Erythroblast (primary cell): Measurements from ENCODE around the gene PI3.

Experiments used
- GATA1 ChIP-seq: IDR thresholded peaks from 2 replicates; pipeline ENCODE4 v1.6.1; 2011; ENCODE audit warnings: low read depth, mild to moderate bottlenecking, control low read depth, low read length, moderate library complexity
- POLR2A ChIP-seq: IDR thresholded peaks from 2 replicates; pipeline ENCODE4 v1.6.1; 2011; ENCODE audit warnings: mild to moderate bottlenecking, low read length

GRCh38 chr20:45223136-45223535 lies 48.4 kb downstream of the PI3 start:
- TF ChIP-seq POLR2A (no peak), GATA1 (no peak)
